GM12872 (cell line): ENCODE measurements around the gene GREB1.

ENCODE experiments used
- TF ChIP-seq, protein P1 (sequence below): IDR thresholded peaks from 3 replicates; pipeline ENCODE4 v1.5.1; 2011; ENCODE audit warnings: low read depth, mild to moderate bottlenecking, low read length, moderate library complexity; ENCODE audit not compliant: insufficient read depth

Gene GREB1

DNA sequence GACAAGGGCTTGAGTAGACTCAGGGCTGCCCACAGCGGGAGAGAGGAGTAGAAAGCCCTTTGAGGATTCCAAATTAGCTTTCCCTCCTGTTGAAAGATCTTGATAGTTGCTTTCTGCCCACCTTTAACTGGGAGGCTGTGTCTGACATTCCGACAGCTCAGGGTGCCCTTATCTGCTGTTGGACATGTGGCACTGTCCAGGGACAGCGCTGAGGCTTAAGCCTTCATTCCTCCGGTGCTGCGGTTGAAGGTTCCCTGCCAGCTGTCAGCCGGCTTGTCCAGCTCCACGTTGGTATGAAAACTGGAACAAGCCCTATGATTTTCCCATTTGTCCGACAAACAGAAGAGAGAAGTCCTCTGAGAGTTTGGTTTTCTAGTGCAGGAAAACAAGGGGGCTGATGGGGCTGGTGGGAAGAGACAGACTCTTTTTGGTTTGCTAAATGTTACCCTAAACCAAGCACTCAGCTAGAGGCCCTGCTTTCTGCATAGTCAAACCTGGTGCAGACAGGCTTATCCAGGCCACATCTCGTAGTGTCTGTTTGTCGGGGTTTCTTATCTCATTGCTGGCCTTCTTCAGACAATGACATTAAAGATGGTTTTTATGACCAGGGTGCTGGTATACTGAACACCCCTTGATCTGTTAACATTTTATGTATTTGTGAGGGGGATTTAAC, 24.5 kb downstream of the GREB1 start:
- TF ChIP-seq, protein P1, sequence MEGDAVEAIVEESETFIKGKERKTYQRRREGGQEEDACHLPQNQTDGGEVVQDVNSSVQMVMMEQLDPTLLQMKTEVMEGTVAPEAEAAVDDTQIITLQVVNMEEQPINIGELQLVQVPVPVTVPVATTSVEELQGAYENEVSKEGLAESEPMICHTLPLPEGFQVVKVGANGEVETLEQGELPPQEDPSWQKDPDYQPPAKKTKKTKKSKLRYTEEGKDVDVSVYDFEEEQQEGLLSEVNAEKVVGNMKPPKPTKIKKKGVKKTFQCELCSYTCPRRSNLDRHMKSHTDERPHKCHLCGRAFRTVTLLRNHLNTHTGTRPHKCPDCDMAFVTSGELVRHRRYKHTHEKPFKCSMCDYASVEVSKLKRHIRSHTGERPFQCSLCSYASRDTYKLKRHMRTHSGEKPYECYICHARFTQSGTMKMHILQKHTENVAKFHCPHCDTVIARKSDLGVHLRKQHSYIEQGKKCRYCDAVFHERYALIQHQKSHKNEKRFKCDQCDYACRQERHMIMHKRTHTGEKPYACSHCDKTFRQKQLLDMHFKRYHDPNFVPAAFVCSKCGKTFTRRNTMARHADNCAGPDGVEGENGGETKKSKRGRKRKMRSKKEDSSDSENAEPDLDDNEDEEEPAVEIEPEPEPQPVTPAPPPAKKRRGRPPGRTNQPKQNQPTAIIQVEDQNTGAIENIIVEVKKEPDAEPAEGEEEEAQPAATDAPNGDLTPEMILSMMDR, result no peak

DNA sequence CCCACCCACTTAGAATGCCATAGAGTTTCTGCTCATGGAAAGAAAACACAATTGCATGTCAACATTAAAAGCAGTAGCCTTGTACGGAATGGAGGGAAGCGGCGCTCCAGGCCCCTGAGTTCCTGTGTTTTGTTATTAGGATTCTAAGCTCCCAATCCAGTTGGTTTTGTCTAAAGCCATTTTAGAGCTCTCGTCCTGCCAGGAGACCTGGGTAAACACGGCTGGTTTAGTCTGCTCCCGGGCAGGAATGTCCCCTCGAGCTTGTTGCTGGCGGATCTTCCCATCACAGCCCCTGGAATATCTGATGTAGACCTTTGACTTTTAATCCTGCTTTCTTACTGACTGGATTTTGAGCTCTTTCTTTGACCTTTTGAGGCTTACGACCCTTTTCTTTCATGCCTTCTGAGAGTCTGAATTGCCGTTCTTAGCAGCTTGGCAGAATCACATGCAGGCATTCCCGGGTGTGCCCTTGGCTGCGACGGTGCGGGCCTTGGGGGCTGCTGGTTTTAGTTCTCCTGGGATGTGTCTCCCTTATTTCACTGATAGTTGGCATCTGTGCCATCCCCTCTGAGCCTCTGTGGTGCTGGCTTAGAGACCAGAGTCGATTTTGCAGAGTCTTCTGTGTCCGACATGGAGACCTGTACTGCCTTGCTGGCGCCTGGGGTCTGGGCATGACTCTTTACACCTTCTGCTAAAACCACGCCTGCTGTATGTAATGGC, 25.4 kb downstream of the GREB1 start:
- TF ChIP-seq, protein P1, result no peak

GRCh38 chr2:11559786-11560155, 25.9 kb downstream of the GREB1 start:
- TF ChIP-seq, protein P1, result no peak

DNA sequence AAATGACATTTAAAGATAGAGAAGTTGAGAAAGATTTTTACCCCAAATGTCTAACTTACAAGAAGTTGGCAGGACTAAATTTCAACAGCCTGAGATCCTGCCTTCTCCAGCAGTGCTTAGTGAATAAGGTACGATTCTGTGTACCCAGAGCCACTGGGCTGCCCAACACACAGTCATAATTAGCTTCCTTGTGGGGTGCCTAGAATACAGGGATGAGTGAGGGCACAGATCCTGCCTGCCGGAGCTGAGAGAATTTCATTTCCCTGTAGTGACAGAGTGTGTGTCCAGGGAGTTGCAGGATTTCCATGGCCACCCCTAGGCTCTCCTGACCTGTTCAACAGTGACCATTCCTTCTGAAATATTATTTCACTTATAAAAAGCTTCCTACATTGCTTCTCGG, 27.0 kb downstream of the GREB1 start:
- TF ChIP-seq, protein P1, result no peak

DNA sequence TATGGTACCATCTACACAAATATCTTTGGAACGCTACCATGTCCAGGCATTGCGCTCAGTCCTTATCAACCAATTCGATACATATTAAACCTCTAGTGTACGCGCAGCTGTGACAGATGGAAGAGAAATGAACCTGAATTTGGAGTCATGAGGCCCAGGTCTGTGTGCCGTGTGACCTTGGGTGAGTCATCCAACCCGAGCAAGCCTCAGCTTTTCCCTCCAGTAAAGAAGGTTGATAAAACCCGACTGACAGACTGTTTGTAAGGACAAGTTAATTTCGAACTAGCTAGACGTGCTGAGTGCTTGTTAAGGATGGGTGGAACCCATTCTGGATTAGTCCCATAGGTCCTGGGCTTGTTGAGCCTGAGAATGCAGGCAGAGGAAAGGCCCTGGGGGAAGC, 28.2 kb downstream of the GREB1 start:
- TF ChIP-seq, protein P1, result no peak

GRCh38 chr2:11562476-11562875, 28.6 kb downstream of the GREB1 start:
- TF ChIP-seq, protein P1, result no peak

GRCh38 chr2:11563784-11564666, 30.2 kb downstream of the GREB1 start:
- TF ChIP-seq, protein P1, result no peak
